IPS DF 19.7 (cell line): ENCODE data around the gene KDM6A.
"Not testable (repeated sequence)": the region's sequence is repeated elsewhere in the genome, so short reads cannot be mapped to it uniquely, and the experiment has no call there.

Source experiments
- DNase-seq: peaks from one replicate; pipeline ENCODE4 v3.0.0-alpha.2; 2013; ENCODE audit warnings: low read depth, low spot score

KDM6A gene

GRCh38 chrX:44961817-44962607, 89.0 kb downstream of the KDM6A start:
- DNase-seq = no peak

- no peak for DNase-seq
These were observed 90.0 kb downstream of the KDM6A start for GRCh38 chrX:44962944-44963343.

DNA sequence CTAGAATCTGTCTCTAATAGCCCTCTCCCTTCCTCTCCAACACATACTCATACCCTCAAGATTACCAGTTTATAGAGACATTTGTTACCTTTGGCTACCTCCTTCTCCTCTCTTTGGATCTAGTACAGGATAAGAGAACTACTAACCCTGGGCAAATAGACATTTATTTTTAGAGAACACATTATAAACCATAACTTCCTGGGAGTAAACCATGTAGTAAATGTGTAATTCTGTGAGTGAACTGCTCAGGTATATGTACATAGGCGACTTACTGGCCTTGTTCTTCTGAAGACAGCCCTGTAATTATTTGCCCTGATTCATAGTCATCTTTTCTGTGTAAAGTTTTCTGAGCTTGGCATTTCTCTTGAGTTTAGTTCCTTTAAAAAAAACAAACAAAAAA, 94.2 kb downstream of the KDM6A start:
- DNase-seq = no peak

DNA sequence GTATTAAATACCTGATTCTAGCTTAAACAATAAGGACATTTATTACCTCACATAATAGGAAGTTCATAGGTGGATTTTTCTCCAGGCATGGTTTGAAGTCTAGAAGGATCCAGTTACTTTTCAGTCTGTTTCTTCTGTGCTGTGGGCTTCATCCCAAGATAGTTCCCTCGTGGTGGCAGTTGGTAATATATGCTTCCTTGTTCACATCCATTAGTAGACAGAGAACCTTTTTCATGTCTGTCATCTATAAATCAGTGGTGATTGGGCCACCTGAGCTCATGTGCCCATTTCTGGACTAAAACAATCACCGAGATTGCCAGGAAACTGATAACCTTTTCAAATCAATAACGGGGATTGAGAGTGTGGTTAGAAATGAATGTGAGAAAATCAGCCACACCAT, 97.7 kb downstream of the KDM6A start:
- no peak for DNase-seq

GRCh38 chrX:44971674-44972073, 98.7 kb downstream of the KDM6A start:
- no peak for DNase-seq

GRCh38 chrX:44972132-44972531, 99.1 kb downstream of the KDM6A start:
- DNase-seq = no peak

- DNase-seq = no peak
These were observed 100.5 kb downstream of the KDM6A start for GRCh38 chrX:44973420-44973932.

GRCh38 chrX:44974451-44974850, 101.5 kb downstream of the KDM6A start:
- DNase-seq = no peak

DNA sequence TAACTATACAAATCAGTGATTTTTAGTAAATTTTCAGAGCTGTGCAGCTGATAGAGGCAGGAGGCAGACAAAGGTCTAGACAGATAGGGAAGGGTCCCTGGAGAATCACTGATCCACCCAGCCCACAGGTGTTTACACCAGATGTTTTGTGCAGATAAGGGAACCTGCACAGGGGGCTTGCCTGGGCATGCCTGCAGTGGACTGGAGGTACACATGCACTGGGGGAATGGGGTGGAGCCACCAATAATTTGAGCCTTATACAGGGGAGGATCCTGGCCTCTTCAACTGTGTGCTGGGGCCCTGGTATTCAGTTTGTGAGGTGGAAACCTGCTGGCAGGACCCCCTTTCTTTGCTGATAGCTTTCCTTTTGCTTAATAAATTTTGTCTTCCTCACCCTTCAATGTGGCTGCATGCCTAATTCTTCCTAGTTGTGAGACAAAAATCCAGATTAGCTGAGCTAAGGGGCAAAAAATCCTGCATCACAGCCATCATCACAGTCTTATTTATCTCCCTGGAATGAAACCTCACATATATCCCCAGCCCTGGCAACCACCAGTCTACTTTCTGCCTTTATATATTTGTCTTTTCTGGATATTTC, 102.8 kb downstream of the KDM6A start:
- DNase-seq = no peak

- no peak for DNase-seq
These were observed 106.0 kb downstream of the KDM6A start for GRCh38 chrX:44978976-44979375.

- DNase-seq = no peak
These were observed 107.4 kb downstream of the KDM6A start for GRCh38 chrX:44980403-44980802.

- DNase-seq = no peak
These were observed 107.9 kb downstream of the KDM6A start for GRCh38 chrX:44980883-44981282.

- no peak for DNase-seq
These were observed 117.2 kb downstream of the KDM6A start for GRCh38 chrX:44989995-44990770.

DNA sequence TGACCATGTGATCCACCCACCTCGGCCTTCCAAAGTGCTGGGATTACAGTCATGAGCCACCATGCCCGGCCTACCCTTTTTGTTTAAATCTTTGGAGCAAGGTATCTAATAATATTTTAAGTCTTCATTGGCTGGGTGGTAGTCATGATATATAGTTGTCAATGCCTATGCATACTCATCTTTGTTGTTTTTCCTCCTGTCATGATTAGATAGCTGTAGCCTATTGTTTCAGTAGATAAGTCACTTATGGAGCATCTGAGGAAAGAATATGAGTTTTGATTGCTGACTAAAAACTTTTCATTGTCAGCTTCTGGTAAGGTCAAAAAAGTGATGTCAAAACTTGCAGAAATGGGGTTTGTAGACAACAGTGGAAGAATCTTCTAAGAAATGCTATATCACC, 119.8 kb downstream of the KDM6A start:
- DNase-seq = no peak

- no peak for DNase-seq
These were observed 123.3 kb downstream of the KDM6A start for GRCh38 chrX:44996277-44996676.

GRCh38 chrX:44997282-44997812, 124.4 kb downstream of the KDM6A start:
- DNase-seq = no peak

GRCh38 chrX:44997888-44998287, 124.9 kb downstream of the KDM6A start:
- no peak for DNase-seq

DNA sequence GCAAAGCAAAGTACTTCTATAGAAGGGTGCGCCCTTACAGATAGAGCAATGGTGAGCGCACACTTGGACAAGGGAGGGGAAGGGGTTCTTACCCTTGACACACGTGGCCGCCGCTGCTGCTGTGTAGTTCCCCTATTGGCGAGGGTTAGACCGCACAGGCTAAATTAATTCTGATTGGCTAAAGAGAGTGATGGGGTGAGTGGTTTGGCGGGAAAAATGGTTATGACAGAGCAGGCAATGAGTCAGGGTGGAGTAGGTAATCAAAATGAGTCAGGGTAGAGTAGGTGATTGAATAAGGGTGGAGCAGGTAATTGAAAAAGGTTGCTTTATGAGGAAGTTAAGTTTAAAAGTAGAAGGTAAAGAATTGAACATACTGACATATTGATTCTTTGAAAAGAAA, 126.2 kb downstream of the KDM6A start:
- not testable (repeated sequence) for DNase-seq

GRCh38 chrX:44999872-45000271, 126.9 kb downstream of the KDM6A start:
- DNase-seq = not testable (repeated sequence)

GRCh38 chrX:45001048-45001447, 128.1 kb downstream of the KDM6A start:
- no peak for DNase-seq

DNA sequence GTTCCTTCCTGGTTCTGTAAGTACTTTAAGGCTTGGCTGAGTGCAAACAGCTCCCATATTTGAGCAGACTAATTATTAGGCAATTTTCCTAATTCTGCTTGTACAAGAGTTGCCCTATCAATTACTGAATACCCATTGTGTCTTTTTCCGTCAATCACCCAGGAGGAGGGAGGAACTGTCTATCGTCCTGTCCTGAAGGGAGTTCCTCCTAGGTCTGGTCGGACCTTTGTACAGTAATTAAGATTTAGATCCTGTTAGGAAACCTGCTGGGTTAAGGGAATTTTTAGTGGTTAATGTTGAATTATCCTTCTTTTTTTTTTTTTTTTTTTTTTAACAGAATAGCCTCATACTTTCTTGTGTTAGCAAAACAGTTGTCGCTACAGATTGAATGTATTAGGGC, 130.1 kb downstream of the KDM6A start:
- no peak for DNase-seq
